ENCODE measurements around the gene PPIG. TPM values are rescaled to one million over a fixed set of nuclear protein-coding genes. Genes with fewer than 3 reads are reported as not detected.

The PPIG gene
- total and polyA plus RNA-seq, 7 donors = 18.9 to 52.5 (median 39.1) TPM

GRCh38 chr2:169676357-169676756, 92.2 kb downstream of the PPIG start:
- Histone ChIP-seq H3K36me3 (ENCODE audit: insufficient read depth in 1 of 2, low read depth in 1 of 2) (no peaks in the 10 kb centered on the region), H3K4me1 (no peaks in the 10 kb centered on the region), H3K27ac (no peak overlapping the region), H3K9me3 (no peaks in the 10 kb centered on the region), H3K4me3 (no peak overlapping the region), H3K27me3 (ENCODE audit: insufficient read depth in 3 of 3, low read length in 2 of 3) (no peaks in the 10 kb centered on the region)
- TF ChIP-seq, protein P1, sequence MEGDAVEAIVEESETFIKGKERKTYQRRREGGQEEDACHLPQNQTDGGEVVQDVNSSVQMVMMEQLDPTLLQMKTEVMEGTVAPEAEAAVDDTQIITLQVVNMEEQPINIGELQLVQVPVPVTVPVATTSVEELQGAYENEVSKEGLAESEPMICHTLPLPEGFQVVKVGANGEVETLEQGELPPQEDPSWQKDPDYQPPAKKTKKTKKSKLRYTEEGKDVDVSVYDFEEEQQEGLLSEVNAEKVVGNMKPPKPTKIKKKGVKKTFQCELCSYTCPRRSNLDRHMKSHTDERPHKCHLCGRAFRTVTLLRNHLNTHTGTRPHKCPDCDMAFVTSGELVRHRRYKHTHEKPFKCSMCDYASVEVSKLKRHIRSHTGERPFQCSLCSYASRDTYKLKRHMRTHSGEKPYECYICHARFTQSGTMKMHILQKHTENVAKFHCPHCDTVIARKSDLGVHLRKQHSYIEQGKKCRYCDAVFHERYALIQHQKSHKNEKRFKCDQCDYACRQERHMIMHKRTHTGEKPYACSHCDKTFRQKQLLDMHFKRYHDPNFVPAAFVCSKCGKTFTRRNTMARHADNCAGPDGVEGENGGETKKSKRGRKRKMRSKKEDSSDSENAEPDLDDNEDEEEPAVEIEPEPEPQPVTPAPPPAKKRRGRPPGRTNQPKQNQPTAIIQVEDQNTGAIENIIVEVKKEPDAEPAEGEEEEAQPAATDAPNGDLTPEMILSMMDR (IDR thresholded peaks at IDR 0.05) = no peak
- no peak for ATAC-seq
- no peak for DNase-seq
- 59 to 70% (median 64%) methylated on average over 3 of the region's 3 CpGs for WGBS, 3 donors
- intact Hi-C loops (cut with DNase I) = no loop called here

- WGBS, 3 donors = 76 to 88% (median 85%) methylated on average over 6 of the region's 6 CpGs
- ATAC-seq = no peak
- TF ChIP-seq, protein P1 (IDR thresholded peaks at IDR 0.05) = no peak
Measured at GRCh38 chr2:169676850-169677249, 92.7 kb downstream of the PPIG start.

DNA sequence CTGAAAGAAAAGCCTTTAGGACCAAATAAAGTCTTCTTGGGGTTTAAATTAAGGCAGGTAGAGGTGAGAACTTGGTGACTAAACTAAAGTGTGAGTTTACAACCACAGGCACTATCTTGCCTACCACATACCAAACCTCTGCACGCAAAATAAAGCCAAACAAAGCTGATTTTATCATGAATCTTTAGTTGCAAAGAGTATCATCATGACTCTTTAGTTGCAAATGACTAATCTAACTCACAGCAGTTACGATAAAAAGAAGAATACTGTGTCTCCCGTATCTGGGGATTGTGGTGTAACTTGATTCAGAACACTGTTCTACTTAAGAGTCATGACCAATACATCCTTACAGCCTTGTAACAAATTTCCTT, 98.9 kb downstream of the PPIG start:
- no peaks in the 10 kb centered on the region for H3K9me3 ChIP-seq
- no peaks in the 10 kb centered on the region for H3K36me3 ChIP-seq (ENCODE audit: insufficient read depth in 1 of 2, low read depth in 1 of 2)
- WGBS, 3 donors = 45 to 86% (median 69%) methylated on average over 3 of the region's 3 CpGs
- H3K4me3 ChIP-seq = no peak overlapping the region
- no peak overlapping the region for H3K27ac ChIP-seq
- intact Hi-C loops (cut with DNase I) = no loop called here
- no peaks in the 10 kb centered on the region for H3K4me1 ChIP-seq
- TF ChIP-seq, protein P1 (IDR thresholded peaks at IDR 0.05) = no peak
- H3K27me3 ChIP-seq (ENCODE audit: insufficient read depth in 3 of 3, low read length in 2 of 3) = no peaks in the 10 kb centered on the region
- ATAC-seq (no peak), DNase-seq (no peak)

More at GRCh38 chr2:169676850-169677249, 92.7 kb downstream of the PPIG start:
- no peak overlapping the region for H3K27ac ChIP-seq
- DNase-seq = no peak
- no peaks in the 10 kb centered on the region for H3K9me3 ChIP-seq
- H3K4me3 ChIP-seq = no peak overlapping the region
- H3K27me3 ChIP-seq (ENCODE audit: insufficient read depth in 3 of 3, low read length in 2 of 3) = no peaks in the 10 kb centered on the region
- intact Hi-C loops (cut with DNase I) = no loop called here
- H3K36me3 ChIP-seq (ENCODE audit: insufficient read depth in 1 of 2, low read depth in 1 of 2) = no peaks in the 10 kb centered on the region
- no peaks in the 10 kb centered on the region for H3K4me1 ChIP-seq

- 76 to 78% (median 77%) methylated on average over 3 of the region's 3 CpGs for WGBS, 3 donors
- intact Hi-C loops (cut with DNase I) = no loop called here
- H3K27me3 ChIP-seq (ENCODE audit: insufficient read depth in 3 of 3, low read length in 2 of 3) = no peaks in the 10 kb centered on the region
Measured at GRCh38 chr2:169683425-169684134, 99.4 kb downstream of the PPIG start.

More at GRCh38 chr2:169683425-169684134, 99.4 kb downstream of the PPIG start:
- H3K36me3 ChIP-seq (ENCODE audit: insufficient read depth in 1 of 2, low read depth in 1 of 2) = no peaks in the 10 kb centered on the region
- no peaks in the 10 kb centered on the region for H3K9me3 ChIP-seq
- H3K4me1 ChIP-seq = no peaks in the 10 kb centered on the region
- H3K27ac ChIP-seq = no peak overlapping the region
- DNase-seq = no peak
- H3K4me3 ChIP-seq = no peak overlapping the region
- ATAC-seq = no peak
- TF ChIP-seq, protein P1 (IDR thresholded peaks at IDR 0.05) = no peak

All from psoas muscle (tissue), 8 donors.